Vagina (tissue), 2 donors: Measurements from ENCODE around the gene AGPS.

ENCODE experiments used
- POLR2A ChIP-seq, 2 donors: fragments of 450-650 bp; IDR thresholded peaks; one replicate each; pipeline ENCODE4 v1.6.1; 2017; ENCODE audit warnings: antibody characterized with exemption in 2 of 2, mild to moderate bottlenecking in 2 of 2, moderate library complexity in 2 of 2
- POLR2AphosphoS5 ChIP-seq, 2 donors: sonication (generic); formaldehyde crosslinking; IDR thresholded peaks; one replicate each; pipeline ENCODE4 v1.9.0; 2017; ENCODE audit warnings: antibody characterized with exemption in 2 of 2, mild to moderate bottlenecking in 2 of 2, low read depth in 1 of 2; ENCODE audit not compliant: insufficient read depth in 1 of 2
- TF ChIP-seq, protein P1 (sequence below), 3 experiments: fragments of 450-650 bp in 2 of 3; fragments of 200-600 bp in 1 of 3; sonication (generic) in 1 of 3; IDR thresholded peaks; one replicate each; pipeline ENCODE4 v1.5.1; 2017 to 2019; ENCODE audit warnings: antibody characterized with exemption in 3 of 3, mild to moderate bottlenecking in 2 of 3, moderate library complexity in 2 of 3

DNA sequence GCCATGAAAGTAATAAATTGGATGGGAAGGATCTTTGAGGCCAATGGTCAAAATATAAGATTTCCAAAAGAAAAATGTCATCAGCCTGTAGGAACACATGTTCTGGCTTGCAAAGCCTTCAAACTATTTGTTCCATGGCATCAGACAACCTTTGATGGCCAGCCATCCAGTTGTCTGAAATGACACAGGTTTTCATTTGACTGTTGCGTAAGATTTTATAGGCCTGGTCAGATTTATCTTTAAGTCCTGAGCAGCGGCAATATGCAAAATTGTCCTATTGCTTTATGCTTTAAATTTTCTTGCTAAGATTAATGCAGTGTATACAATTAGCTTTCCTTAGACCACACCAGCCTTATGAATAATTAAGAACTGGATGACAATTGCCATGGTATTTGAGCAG lies 167.1 kb downstream of the AGPS start:
- TF ChIP-seq, protein P1, sequence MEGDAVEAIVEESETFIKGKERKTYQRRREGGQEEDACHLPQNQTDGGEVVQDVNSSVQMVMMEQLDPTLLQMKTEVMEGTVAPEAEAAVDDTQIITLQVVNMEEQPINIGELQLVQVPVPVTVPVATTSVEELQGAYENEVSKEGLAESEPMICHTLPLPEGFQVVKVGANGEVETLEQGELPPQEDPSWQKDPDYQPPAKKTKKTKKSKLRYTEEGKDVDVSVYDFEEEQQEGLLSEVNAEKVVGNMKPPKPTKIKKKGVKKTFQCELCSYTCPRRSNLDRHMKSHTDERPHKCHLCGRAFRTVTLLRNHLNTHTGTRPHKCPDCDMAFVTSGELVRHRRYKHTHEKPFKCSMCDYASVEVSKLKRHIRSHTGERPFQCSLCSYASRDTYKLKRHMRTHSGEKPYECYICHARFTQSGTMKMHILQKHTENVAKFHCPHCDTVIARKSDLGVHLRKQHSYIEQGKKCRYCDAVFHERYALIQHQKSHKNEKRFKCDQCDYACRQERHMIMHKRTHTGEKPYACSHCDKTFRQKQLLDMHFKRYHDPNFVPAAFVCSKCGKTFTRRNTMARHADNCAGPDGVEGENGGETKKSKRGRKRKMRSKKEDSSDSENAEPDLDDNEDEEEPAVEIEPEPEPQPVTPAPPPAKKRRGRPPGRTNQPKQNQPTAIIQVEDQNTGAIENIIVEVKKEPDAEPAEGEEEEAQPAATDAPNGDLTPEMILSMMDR (IDR thresholded peaks at IDR 0.05) = no peak
- TF ChIP-seq POLR2A (IDR thresholded peaks at IDR 0.05) (no peak), POLR2AphosphoS5 (IDR thresholded peaks at IDR 0.05; ENCODE audit: insufficient read depth in 1 of 2, low read depth in 1 of 2) (no peak)
